GM12878 (cell line): ENCODE results near the gene TBC1D20. TPM values are rescaled to one million over a fixed set of nuclear protein-coding genes. Genes with fewer than 3 reads are reported as not detected.

Experiments
- ATAC-seq: fragments of 200-7000 bp; cut with Tn5 transposase; 3 replicates; pipeline ENCODE4 v1.9.1; 2020; ENCODE audit warnings: mild to moderate bottlenecking, moderate library complexity
- BruUV-seq: library from RNA; stranded (reverse); fragments of 400-500 nt; replicated peaks from 2 replicates; lab custom pipeline; 2021; lab: Mats Ljungman, UMichigan
- CTCF ChIA-PET: fragments of 300-600 bp; sonication (Branson Sonifier 250); formaldehyde crosslinking; extraction: SDS; loops from one replicate; lab custom pipeline; 2021; ENCODE audit warnings: inconsistent platforms; lab: Yijun Ruan, JAX
- POLR2A ChIA-PET: fragments of 350-600 bp; formaldehyde crosslinking; extraction: SDS; loops from one replicate; lab custom pipeline; 2021; ENCODE audit warnings: inconsistent platforms; lab: Charles Lee
- RAD21 ChIA-PET: fragments of 300-600 bp; sonication (Branson Sonifier 250); formaldehyde crosslinking; loops from one replicate; lab custom pipeline; 2023; ENCODE audit warnings: antibody characterized with exemption; ENCODE audit not compliant: unreplicated experiment; lab: Charles Lee
- SMC1A ChIA-PET: fragments of 300-600 bp; sonication (Branson Sonifier 250); formaldehyde crosslinking; loops from one replicate; lab custom pipeline; 2023; ENCODE audit not compliant: unreplicated experiment, uncharacterized antibody; lab: Charles Lee
- DNase-seq: peaks from one replicate; pipeline ENCODE4 v3.0.0-alpha.2; 2011; ENCODE audit warnings: low read depth, low spot score
- FAIRE-seq: peaks from 3 replicates; lab custom pipeline; 2011; peaks lifted over from hg19 to GRCh38; lab: Jason Lieb, UNC
- H2AFZ ChIP-seq: 2 replicates; pipeline ENCODE4 v1.6.0; 2011; ENCODE audit warnings: low read depth, low read length, control low read depth; ENCODE audit not compliant: control insufficient read depth
- H3K27ac ChIP-seq: 2 replicates; pipeline ENCODE4 v1.5.1; 2011; ENCODE audit warnings: control low read depth; ENCODE audit not compliant: control insufficient read depth, insufficient read depth
- H3K27me3 ChIP-seq, 2 experiments: replicated peaks in 1 of 2; 2 replicates each; pipeline versions ENCODE4 v1.6.0 to v1.6.1; 2011; ENCODE audit warnings: low read length in 1 of 2; ENCODE audit not compliant: control insufficient read depth in 2 of 2, insufficient read depth in 2 of 2
- H3K36me3 ChIP-seq, 2 experiments: 2 replicates each; pipeline ENCODE4 v1.5.1; 2011; ENCODE audit warnings: low read length in 1 of 2; ENCODE audit not compliant: control insufficient read depth in 2 of 2, insufficient read depth in 2 of 2
- H3K4me1 ChIP-seq: 2 replicates; pipeline ENCODE4 v1.6.1; 2011; ENCODE audit warnings: mild to moderate bottlenecking, low read length, moderate library complexity, mixed read lengths; ENCODE audit not compliant: control insufficient read depth, insufficient read depth
- H3K4me2 ChIP-seq: 2 replicates; pipeline ENCODE4 v1.6.0; 2011; ENCODE audit warnings: control low read depth; ENCODE audit not compliant: control insufficient read depth, insufficient read depth
- H3K4me3 ChIP-seq: fragments of 200-600 bp; sonication (generic); 2 replicates; pipeline ENCODE4 v1.5.1; 2016
- H3K79me2 ChIP-seq: 2 replicates; pipeline ENCODE4 v1.6.0; 2011; ENCODE audit warnings: low read length; ENCODE audit not compliant: control insufficient read depth, insufficient read depth
- H3K9ac ChIP-seq: 2 replicates; pipeline ENCODE4 v1.8.0; 2011; ENCODE audit warnings: low read length, control low read depth, mixed read lengths; ENCODE audit not compliant: control insufficient read depth, insufficient read depth
- H3K9me3 ChIP-seq: replicated peaks from 3 replicates; pipeline ENCODE4 v1.5.1; 2011; ENCODE audit warnings: mild to moderate bottlenecking, low read length; ENCODE audit not compliant: control insufficient read depth, insufficient read depth
- H4K20me1 ChIP-seq: 2 replicates; pipeline ENCODE4 v1.6.0; 2011; ENCODE audit not compliant: control insufficient read depth, insufficient read depth
- CBX5 ChIP-seq: sonication (generic); IDR thresholded peaks from 2 replicates; pipeline ENCODE4 v1.6.1; 2016; ENCODE audit warnings: low read depth, moderate library complexity, mild to moderate bottlenecking, inconsistent platforms
- CEBPB ChIP-seq, 2 experiments: fragments of 150-350 bp in 1 of 2; IDR thresholded peaks; 2 replicates each; pipeline ENCODE4 v1.6.1; 2012 to 2014; ENCODE audit warnings: low read depth in 2 of 2, low read length in 2 of 2, borderline replicate concordance in 1 of 2, inconsistent platforms in 1 of 2
- IKZF2 ChIP-seq, 2 experiments: fragments of 450-650 bp; IDR thresholded peaks; 2 replicates each; pipeline ENCODE4 v1.6.1; 2017; ENCODE audit warnings: mild to moderate bottlenecking in 2 of 2, moderate library complexity in 2 of 2
- IRF3 ChIP-seq: fragments of 450-650 bp; IDR thresholded peaks from 2 replicates; pipeline ENCODE4 v1.6.1; 2014; ENCODE audit warnings: mild to moderate bottlenecking
- LARP7 ChIP-seq: fragments of 450-650 bp; IDR thresholded peaks from 2 replicates; pipeline ENCODE4 v1.6.1; 2017; ENCODE audit warnings: mild to moderate bottlenecking
- POLR2AphosphoS5 ChIP-seq: IDR thresholded peaks from 2 replicates; pipeline ENCODE4 v1.6.1; 2011; ENCODE audit warnings: mild to moderate bottlenecking, low read length, inconsistent platforms
- SMC3 ChIP-seq: IDR thresholded peaks from 2 replicates; pipeline ENCODE4 v1.6.1; 2011; ENCODE audit warnings: low read length, improper control_type of control experiment, borderline replicate concordance
- TBL1XR1 ChIP-seq: IDR thresholded peaks from 2 replicates; pipeline ENCODE4 v1.6.1; 2012; ENCODE audit warnings: low read depth, low read length, improper control_type of control experiment
- ZBED1 ChIP-seq: IDR thresholded peaks from 2 replicates; pipeline ENCODE4 v1.6.1; 2016; ENCODE audit warnings: borderline replicate concordance
- ZNF217 ChIP-seq: fragments of 450-650 bp; IDR thresholded peaks from 2 replicates; pipeline ENCODE4 v1.6.1; 2017; ENCODE audit warnings: antibody characterized with exemption, mild to moderate bottlenecking
- WGBS: methylation state at CpG from one replicate; pipeline ENCODE4 v1.1.6; 2016; ENCODE audit warnings: low lambda C conversion rate; ENCODE audit not compliant: insufficient replicate concordance, insufficient coverage; ENCODE audit errors: missing lambda C conversion rate; 5-methylcytosine and 5-hydroxymethylcytosine counted together
- in situ Hi-C: fragments of 300-500 bp; cut with MboI; formaldehyde crosslinking; loops from 9 replicates; pipeline ENCODE4 v1.14.3; 2018; ENCODE audit warnings: mixed read lengths
- intact Hi-C: fragments of 100-400 bp; cut with micrococcal nuclease; formaldehyde crosslinking; loops from one replicate; pipeline ENCODE4 v1.14.2; 2022; ENCODE audit not compliant: unreplicated experiment
- polyA plus RNA-seq, 11 experiments: library from polyadenylated mRNA; depleted of rRNA in 4 of 11; unstranded in 6 of 11; stranded (reverse) in 5 of 11; fragments of >200 nt; fragmentation: Nextera tagmentation in 4 of 11; fragmentation: Illumina TruSeq in 1 of 11; extraction: Ambion mirVana in 4 of 11; extraction: Trizol in 1 of 11; gene quantifications; 1 replicate in 1 of 11; 2 replicates in 10 of 11; pipeline versions ENCODE4 v1.2.1 to v1.2.3, GENCODE V29; 2011 to 2016; ENCODE audit warnings: inconsistent platforms in 2 of 11, missing spikeins in 2 of 11, low read depth in 1 of 11
- total RNA-seq, 4 experiments: library from RNA; depleted of rRNA in 3 of 4; stranded (reverse); fragments of >200 nt in 3 of 4; fragmentation: Illumina TruSeq in 1 of 4; extraction: Trizol in 1 of 4; gene quantifications; 2 replicates each; pipeline versions ENCODE4 v1.2.1 to v1.2.3, GENCODE V29; 2013 to 2021

Gene TBC1D20
- total and polyA plus RNA-seq, 10 of the 15 experiments (the other 5 are each of a cell fraction or from before 2014, with no cell fraction given) = 4.3 to 17.9 (median 11.2) TPM

- TF ChIP-seq LARP7 = no peak
- TF ChIP-seq, all 136 proteins: peak for 0
- Histone ChIP-seq H3K79me2 (peaks cover 11% of the 10 kb centered on the region), H3K27ac (no peak overlapping the region), H3K4me2 (no peak overlapping the region), H3K9ac (no peak overlapping the region), H3K4me3 (no peak overlapping the region), H3K4me1 (peaks cover 3% of the 10 kb centered on the region; the same call in 1 of the 2 replicates), H3K9me3 (no peaks in the 10 kb centered on the region; the same call in 1 of the 3 replicates), H3K27me3 (no peaks in the 10 kb centered on the region; a peak in 1 of 4 replicates), H3K36me3 (no peaks in the 10 kb centered on the region), H4K20me1 (no peaks in the 10 kb centered on the region), H2AFZ (no peak overlapping the region)
- FAIRE-seq = no peak
- ChIA-PET CTCF (interaction anchor here (0.6 kb wide), 1 partner anchor 104 kb away, joined by 3 read pairs; no protein-coding TSS in a partner anchor), SMC1A (interaction anchor here (0.6 kb wide), 1 partner anchor 1389 kb away, joined by 3 read pairs; no protein-coding TSS in a partner anchor), RAD21 (no interaction called here), POLR2A (no interaction called here)
- WGBS = 98% methylated on average over 4 of the region's 4 CpGs
- BruUV-seq = no TSS peak
- DNase-seq = no peak
- ATAC-seq = no peak
- intact Hi-C loops = no loop called here
- in situ Hi-C loops = no loop called here
Measured at GRCh38 chr20:404088-404487, 58.2 kb downstream of the TBC1D20 start.

DNA sequence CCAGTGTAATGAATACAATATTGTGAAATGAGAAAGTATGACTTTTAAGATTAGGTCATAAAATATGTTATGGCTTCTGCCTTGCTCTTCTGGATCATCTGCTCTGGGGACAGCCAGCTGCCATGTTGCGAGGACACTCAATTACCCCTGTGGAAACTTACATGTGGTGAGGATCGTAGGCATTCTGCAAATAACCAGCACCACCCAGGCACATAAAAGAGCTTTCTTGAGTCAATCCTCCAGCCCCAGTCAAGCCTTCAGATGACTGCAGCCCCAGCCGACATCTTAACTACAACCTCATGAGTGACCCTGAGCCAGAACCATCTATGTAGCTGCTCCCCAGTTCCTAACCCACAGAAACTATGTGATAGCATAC, 58.8 kb downstream of the TBC1D20 start:
- Histone ChIP-seq H4K20me1 (no peaks in the 10 kb centered on the region), H3K9me3 (no peaks in the 10 kb centered on the region; the same call in 1 of the 3 replicates), H3K27ac (no peak overlapping the region), H3K4me1 (peaks cover 3% of the 10 kb centered on the region; the same call in 1 of the 2 replicates), H3K36me3 (no peaks in the 10 kb centered on the region), H2AFZ (no peak overlapping the region; the same call in 1 of the 2 replicates), H3K27me3 (no peaks in the 10 kb centered on the region; a peak in 1 of 4 replicates), H3K4me3 (no peak overlapping the region), H3K4me2 (no peak overlapping the region), H3K79me2 (peaks cover 6% of the 10 kb centered on the region), H3K9ac (no peak overlapping the region)
- POLR2A ChIA-PET = no interaction called here
- no TSS peak for BruUV-seq
- TF ChIP-seq CBX5 = no peak
- no peak for TF ChIP-seq ZNF217
- no peak for TF ChIP-seq IKZF2 (IDR thresholded peaks at IDR 0.05)
- no peak for TF ChIP-seq SMC3
- TF ChIP-seq IRF3 = no peak
- TF ChIP-seq CEBPB (IDR thresholded peaks at IDR 0.05; ENCODE audit: borderline replicate concordance in 1 of 2, low read depth in 2 of 2, low read length in 2 of 2) = no peak
- TF ChIP-seq POLR2AphosphoS5 = no peak
- no peak for TF ChIP-seq ZBED1
- no peak for TF ChIP-seq TBL1XR1
- CTCF ChIA-PET = interaction anchor here (0.6 kb wide), 1 partner anchor 105 kb away, joined by 3 read pairs; no protein-coding TSS in a partner anchor
- SMC1A ChIA-PET = interaction anchor here (0.6 to 0.7 kb wide), 2 partner anchors 103 to 1390 kb away, joined by 3 read pairs; no protein-coding TSS in a partner anchor
- FAIRE-seq (no peak), ATAC-seq (no peak), DNase-seq (no peak)
- in situ Hi-C loops (no loop called here), intact Hi-C loops (no loop called here)
- RAD21 ChIA-PET = no interaction called here
- WGBS = 95% methylated on average over 3 of the region's 3 CpGs
